Heart left ventricle (tissue), 16 donors: Measurements from ENCODE around the gene ETV5. TPM values are rescaled to one million over a fixed set of nuclear protein-coding genes. Genes with fewer than 3 reads are reported as not detected.

Experiments used
- ATAC-seq, 4 donors: fragments of 200-7000 bp; cut with Tn5 transposase; one replicate each; pipeline ENCODE4 v1.9.1; 2020 to 2022; ENCODE audit warnings: moderate library complexity in 4 of 4, mild to moderate bottlenecking in 3 of 4, moderate number of reproducible peaks in 1 of 4
- DNase-seq, 5 donors: peaks; one replicate each; pipeline ENCODE4 v3.0.0-alpha.2; 2020
- H3K27ac ChIP-seq, 12 donors: fragments of 200-600 bp; sonication (generic) in 4 of 12; one replicate each; pipeline versions ENCODE4 v1.5.0 to v1.8.0; 2016 to 2022; ENCODE audit warnings: mild to moderate bottlenecking in 2 of 12
- H3K27me3 ChIP-seq, 9 donors: fragments of 200-600 bp; sonication (generic) in 2 of 9; one replicate each; pipeline versions ENCODE4 v1.5.1 to v1.8.0; 2016 to 2022; ENCODE audit warnings: mild to moderate bottlenecking in 3 of 9
- H3K36me3 ChIP-seq, 9 donors: fragments of 200-600 bp; sonication (generic) in 2 of 9; one replicate each; pipeline versions ENCODE4 v1.5.0 to v1.8.0; 2018 to 2022; ENCODE audit warnings: mild to moderate bottlenecking in 2 of 9
- H3K4me1 ChIP-seq, 12 donors: fragments of 200-600 bp; sonication (generic) in 4 of 12; one replicate each; pipeline versions ENCODE4 v1.5.0 to v1.8.0; 2016 to 2022; ENCODE audit warnings: mild to moderate bottlenecking in 3 of 12
- H3K4me3 ChIP-seq, 12 donors: fragments of 200-600 bp; sonication (generic) in 4 of 12; one replicate each; pipeline versions ENCODE4 v1.5.0 to v1.8.0; 2017 to 2022; ENCODE audit warnings: mild to moderate bottlenecking in 9 of 12, moderate library complexity in 4 of 12
- H3K9me3 ChIP-seq, 12 donors: fragments of 200-600 bp; sonication (generic) in 4 of 12; one replicate each; pipeline versions ENCODE4 v1.5.0 to v1.8.0; 2016 to 2022; ENCODE audit warnings: mild to moderate bottlenecking in 1 of 12
- CTCF ChIP-seq, 12 donors: fragments of 200-600 bp; sonication (generic) in 4 of 12; IDR thresholded peaks; one replicate each; pipeline versions ENCODE4 v1.5.0 to v1.8.0; 2018 to 2022; ENCODE audit warnings: antibody characterized with exemption in 12 of 12, mild to moderate bottlenecking in 5 of 12
- POLR2A ChIP-seq, 2 donors: fragments of 450-650 bp; IDR thresholded peaks; one replicate each; pipeline ENCODE4 v1.6.1; 2017; ENCODE audit warnings: antibody characterized with exemption in 2 of 2, mild to moderate bottlenecking in 2 of 2, moderate library complexity in 2 of 2
- WGBS, 4 donors: extraction: QIAGEN DNeasy Blood & Tissue Kit in 2 of 4; methylation state at CpG; one replicate each; pipeline versions ENCODE4 v1.1.5 to v1.1.7; 2013 to 2018; 5-methylcytosine and 5-hydroxymethylcytosine counted together
- intact Hi-C, 10 donors: fragments of 100-400 bp; cut with DNase I; formaldehyde crosslinking; loops; one replicate each; pipeline versions ENCODE4 v1.11.1 to v1.14.2; 2022
- polyA plus RNA-seq, 2 donors: library from polyadenylated mRNA; stranded (reverse); fragments of 200-250 nt; gene quantifications; one replicate each; pipeline ENCODE4 v1.2.3, GENCODE V29; 2013
- total RNA-seq, 9 donors: library from RNA; depleted of rRNA in 2 of 9; stranded (reverse); fragments of >200 nt in 2 of 9; fragmentation: NEBNext Ultra II Directional in 3 of 9; extraction: Animal tissue kit (Norgen Biotek cat#: 25700) in 3 of 9; gene quantifications; one replicate each; pipeline versions ENCODE4 v1.1.0 to v1.2.4, GENCODE V29; 2016 to 2023
- donor health status: ischemic (EF 13 %, LVEDD 7.1; RV severe dilation, severe dysfunction).
- donor health status: healthy with polysubstance abuse.
- donor health status: DM: no; HTN: yes; CAD: no.
- donor health status: DM: no; HTN: no; CAD: no.
- donor health status: ischemic (EF 25% LVEDD 6.9; RV normal size, moderate dysfunction).
- donor health status: ischemic (EF 25% LVEDD 5.7; RV mildly dilated, moderate dysfunction).
- donor health status: healthy.
- donor health status: DM: yes; HTN: yes; CAD: no.
- donor health status: ischemic (EF 35%, LVEDD 5.7; RV mildly dilated, moderate dysfunction).
- donor health status: nonischemic (EF 11% LVEDD 7.7; RV severe dilation, severe dysfunction).
- donor health status: DM: yes; HTN: yes; CAD: no.
- donor health status: PGD.
- donor health status: ischemic (EF 29% LVEDD 5.4; RV normal size, mild dysfunction).
- donor health status: nonischemic (EF 23%, LVEDD 6.1; RV moderate dilation, normal function).

The ETV5 gene
- total and polyA plus RNA-seq, 11 donors = 0.65 to 29.9 (median 6.9) TPM

GRCh38 chr3:186115239-186115996 is 6.5 kb upstream of the ETV5 start:
- H3K27me3 ChIP-seq = peaks cover 0 to 15% (median 0%) of the 10 kb centered on the region in 9 donors
- TF ChIP-seq POLR2A (IDR thresholded peaks at IDR 0.05) (no peak), CTCF (IDR thresholded peaks at IDR 0.05) (no peak)
- ATAC-seq = peak in 2 of 4 donors; percentile 22 to 28
- no peaks in the 10 kb centered on the region for H3K9me3 ChIP-seq
- H3K4me1 ChIP-seq = peaks cover 0 to 10% (median 3%) of the 10 kb centered on the region in 12 donors
- H3K36me3 ChIP-seq = no peaks in the 10 kb centered on the region
- DNase-seq = no peak
- intact Hi-C loops = loop anchor here in 1 of 10 donors (10.0 kb wide), 1 partner anchor 449 kb away; the partner anchor contains the start of gene TBCCD1
- no peak overlapping the region for H3K27ac ChIP-seq
- 91 to 96% (median 93%) methylated on average over 15 of the region's 15 CpGs for WGBS, 4 donors
- no peak overlapping the region for H3K4me3 ChIP-seq

- 68 to 83% (median 74%) methylated on average over 12 of the region's 12 CpGs for WGBS, 4 donors
- Histone ChIP-seq H3K9me3 (no peaks in the 10 kb centered on the region), H3K27ac (no peak overlapping the region), H3K4me1 (peaks cover 0 to 33% (median 13%) of the 10 kb centered on the region in 12 donors), H3K36me3 (no peaks in the 10 kb centered on the region), H3K27me3 (peaks cover 0 to 22% (median 0%) of the 10 kb centered on the region in 9 donors), H3K4me3 (no peak overlapping the region)
- TF ChIP-seq POLR2A (IDR thresholded peaks at IDR 0.05) (no peak), CTCF (IDR thresholded peaks at IDR 0.05) (no peak)
- DNase-seq = peak in 2 of 5 donors; percentile 31 to 38
- ATAC-seq = no peak
- intact Hi-C loops = loop anchor here in 1 of 10 donors (10.0 kb wide), 1 partner anchor 454 kb away; the partner anchor contains the start of gene TBCCD1
Measured at GRCh38 chr3:186110975-186111974, 2.4 kb upstream of the ETV5 start.

- no peaks in the 10 kb centered on the region for H3K9me3 ChIP-seq
- H3K4me3 ChIP-seq = peak overlapping the region; percentile 9 to 95 (median 87)
- peak in 3 of 5 donors; percentile 23 to 37 (median 34) for DNase-seq
- H3K27ac ChIP-seq = peak overlapping the region; percentile 45 to 91 (median 75)
- peaks cover 0 to 22% (median 0%) of the 10 kb centered on the region in 9 donors for H3K27me3 ChIP-seq
- no peaks in the 10 kb centered on the region for H3K36me3 ChIP-seq
- ATAC-seq = no peak
- intact Hi-C loops = loop anchor here in 5 of 10 donors (5.0 to 10.0 kb wide), 5 partner anchors 102 to 455 kb away; partner anchors contain the start of genes TBCCD1 (in 3 of the 5) and TRA2B (in 2 of the 5)
- peaks cover 0 to 35% (median 13%) of the 10 kb centered on the region in 12 donors for H3K4me1 ChIP-seq
- TF ChIP-seq CTCF (IDR thresholded peaks at IDR 0.05) (no peak), POLR2A (IDR thresholded peaks at IDR 0.05) (no peak)
- 5 to 8% (median 6%) methylated on average over 33 to 35 of the region's 35 CpGs for WGBS, 4 donors
Measured at GRCh38 chr3:186109897-186110803, 1.3 kb upstream of the ETV5 start.
